Kidney (tissue), 14 donors: ENCODE data around the gene EAF1. TPM values are rescaled to one million over a fixed set of nuclear protein-coding genes. Genes with fewer than 3 reads are reported as not detected.

Experiments used
- DNase-seq, 5 donors: peaks; one replicate each; pipeline ENCODE4 v3.0.0-alpha.2; 2013 to 2020
- FAIRE-seq: peaks from 2 replicates; lab custom pipeline; 2012; peaks lifted over from hg19 to GRCh38; lab: Jason Lieb, UNC
- H3K27ac ChIP-seq, 2 donors: one replicate each; pipeline ENCODE4 v1.7.0; 2013; ENCODE audit warnings: low read depth in 2 of 2, low read length in 2 of 2, inconsistent platforms in 1 of 2
- H3K27me3 ChIP-seq: one replicate; pipeline ENCODE4 v1.7.1; 2013; ENCODE audit warnings: low read length, inconsistent platforms; ENCODE audit not compliant: control insufficient read depth, insufficient read depth
- H3K36me3 ChIP-seq, 3 donors: one replicate each; pipeline versions ENCODE4 v1.7.0 to v1.7.1; 2013; ENCODE audit warnings: low read length in 3 of 3, control low read depth in 1 of 3, inconsistent platforms in 1 of 3; ENCODE audit not compliant: insufficient read depth in 3 of 3, control insufficient read depth in 2 of 3
- H3K4me1 ChIP-seq, 3 donors: one replicate each; pipeline versions ENCODE4 v1.7.0 to v1.7.1; 2013; ENCODE audit warnings: low read length in 3 of 3, inconsistent platforms in 1 of 3, low read depth in 1 of 3; ENCODE audit not compliant: control insufficient read depth in 2 of 3, insufficient read depth in 2 of 3
- H3K4me3 ChIP-seq, 3 donors: one replicate each; pipeline versions ENCODE4 v1.7.0 to v1.8.1; 2013; ENCODE audit warnings: low read length in 3 of 3, control low read depth in 1 of 3, inconsistent platforms in 1 of 3
- H3K9ac ChIP-seq, 3 donors: one replicate each; pipeline versions ENCODE4 v1.7.0 to v1.7.1; 2013; ENCODE audit warnings: low read length in 3 of 3, control low read depth in 1 of 3, inconsistent platforms in 1 of 3
- H3K9me3 ChIP-seq, 3 donors: one replicate each; pipeline versions ENCODE4 v1.7.0 to v1.7.1; 2013; ENCODE audit warnings: low read length in 3 of 3, control low read depth in 1 of 3, inconsistent platforms in 1 of 3; ENCODE audit not compliant: control insufficient read depth in 2 of 3, insufficient read depth in 1 of 3
- CTCF ChIP-seq: IDR thresholded peaks from 3 replicates; pipeline ENCODE4 v1.5.1; 2012; ENCODE audit warnings: mild to moderate bottlenecking, moderate library complexity, borderline replicate concordance; ENCODE audit not compliant: insufficient read depth; ENCODE audit errors: extremely low read depth
- intact Hi-C: fragments of 100-400 bp; cut with DNase I; formaldehyde crosslinking; loops from one replicate; pipeline ENCODE4 v1.11.1; 2022
- polyA plus RNA-seq: library from polyadenylated mRNA; stranded (reverse); fragments of 350-450 nt; fragmentation: Illumina TruSeq; extraction: RNeasy Lipid Tissue Mini Kit (QIAGEN cat#74804); gene quantifications from one replicate; pipeline ENCODE4 v1.2.3, GENCODE V29; 2014; ENCODE audit warnings: low read depth, low replicate concordance; ENCODE audit not compliant: insufficient read depth
- total RNA-seq: library from RNA; stranded (reverse); fragmentation: NEBNext Ultra II Directional; extraction: Animal tissue kit (Norgen Biotek cat#: 25700); gene quantifications from one replicate; pipeline ENCODE4 v1.2.1, GENCODE V29; 2021
- donor health status: control.
- donor health status: control.
- donor health status: control.
- donor health status: control.
- donor health status: control.
- donor health status: DM: yes; HTN: yes; CAD: no.
- donor health status: Normal renal cell carcinoma (clear cell type).

EAF1 gene
- total and polyA plus RNA-seq, 2 donors from 2014 or later, result 8.3 to 16.1 TPM

- H3K27me3 ChIP-seq, result no peaks in the 10 kb centered on the region
- DNase-seq, result no peak
- H3K9ac ChIP-seq, result no peak overlapping the region
- peaks cover 8 to 37% (median 20%) of the 10 kb centered on the region in 3 donors for H3K36me3 ChIP-seq
- FAIRE-seq, result no peak
- TF ChIP-seq CTCF, result no peak
- no peak overlapping the region for H3K4me3 ChIP-seq
- H3K4me1 ChIP-seq, result no peaks in the 10 kb centered on the region
- H3K9me3 ChIP-seq, result no peaks in the 10 kb centered on the region
- intact Hi-C loops, result no loop called here
- no peak overlapping the region for H3K27ac ChIP-seq
Observed at GRCh38 chr3:15443826-15444524, 16.6 kb downstream of the EAF1 start.

- no peak for DNase-seq
- H3K27ac ChIP-seq, result no peak overlapping the region
- H3K9ac ChIP-seq, result no peak overlapping the region
- H3K27me3 ChIP-seq, result no peaks in the 10 kb centered on the region
- no peak for FAIRE-seq
- H3K4me3 ChIP-seq, result no peak overlapping the region
- intact Hi-C loops, result no loop called here
- no peaks in the 10 kb centered on the region for H3K4me1 ChIP-seq
- H3K36me3 ChIP-seq, result no peaks in the 10 kb centered on the region
- no peak for TF ChIP-seq CTCF
- H3K9me3 ChIP-seq, result no peaks in the 10 kb centered on the region
Observed at GRCh38 chr3:15449489-15450224, 22.3 kb downstream of the EAF1 start.

- Histone ChIP-seq H3K9ac (no peak overlapping the region), H3K27me3 (no peaks in the 10 kb centered on the region), H3K27ac (no peak overlapping the region), H3K4me3 (no peak overlapping the region), H3K4me1 (no peaks in the 10 kb centered on the region), H3K9me3 (no peaks in the 10 kb centered on the region), H3K36me3 (no peaks in the 10 kb centered on the region)
- DNase-seq (no peak), FAIRE-seq (no peak)
- TF ChIP-seq CTCF, result no peak
- intact Hi-C loops, result no loop called here
Observed at GRCh38 chr3:15450438-15451215, 23.2 kb downstream of the EAF1 start.
